ENCODE results near the gene ZNF14.
"Not testable (repeated sequence)": the region's sequence is repeated elsewhere in the genome, so short reads cannot be mapped to it uniquely, and the experiment has no call there.

ZNF14 gene

DNA sequence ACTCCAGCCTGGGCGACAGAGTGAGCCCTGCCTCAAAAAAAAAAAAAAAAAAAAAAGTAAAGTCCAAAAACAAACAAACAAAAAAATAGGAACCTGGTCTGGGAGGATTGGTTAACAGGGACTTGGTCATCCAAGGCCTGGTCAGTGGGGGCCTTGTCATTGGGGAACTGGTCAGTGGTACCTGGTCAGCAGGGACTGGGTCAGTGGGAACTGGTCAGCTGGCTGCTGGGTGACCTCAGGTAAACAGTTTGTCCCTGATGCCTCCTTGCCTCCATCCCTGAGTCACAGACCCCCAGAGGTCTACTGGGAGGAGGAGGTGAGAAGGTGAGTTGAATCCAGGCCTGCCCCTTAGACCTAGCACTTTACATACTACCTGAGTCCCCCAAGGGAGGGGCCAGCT, 5.7 kb upstream of the ZNF14 start:
- no peak for DNase-seq
- TF ChIP-seq POLR2A (IDR thresholded peaks at IDR 0.05; ENCODE audit: low read length) (no peak), GATA1 (IDR thresholded peaks at IDR 0.05; ENCODE audit: low read depth, low read length) (no peak)

DNA sequence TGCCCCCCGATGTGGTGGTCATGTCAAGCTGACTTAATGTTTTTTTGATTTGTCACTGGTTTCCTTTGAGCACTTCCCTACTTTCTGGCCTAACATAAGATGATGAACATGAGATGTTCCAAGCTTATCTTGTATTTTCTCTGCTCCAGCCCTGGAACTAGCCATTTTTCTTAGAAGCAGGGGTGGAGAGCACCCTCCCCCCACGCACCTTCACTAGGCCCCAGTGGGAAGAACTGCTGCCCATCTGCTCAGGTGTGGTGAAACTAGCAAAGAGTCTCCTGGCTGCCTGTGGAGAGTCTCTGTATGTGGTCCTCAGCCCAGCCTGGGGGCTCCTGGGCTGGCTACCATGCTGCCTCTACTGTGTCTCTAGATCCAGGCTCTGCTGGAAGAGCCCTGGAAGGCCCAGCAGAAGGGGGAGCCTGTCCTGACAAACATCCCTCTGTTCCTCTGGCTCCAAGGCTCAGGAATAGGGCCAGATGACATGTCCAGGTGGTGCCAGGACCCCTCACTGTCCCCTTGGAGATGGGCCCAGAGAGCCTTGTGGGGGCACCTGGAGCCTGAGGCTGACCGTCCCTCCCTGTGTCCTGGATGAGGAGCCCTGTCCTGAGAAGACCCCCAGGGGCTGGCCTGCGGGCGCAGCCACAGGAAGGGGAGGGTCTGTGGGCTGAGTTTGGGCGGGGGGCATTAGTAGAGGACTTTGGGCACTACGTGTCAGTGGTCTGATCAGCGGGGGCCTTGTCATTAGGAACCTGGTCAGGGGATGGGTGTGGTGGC, 4.8 kb upstream of the ZNF14 start:
- no peak for DNase-seq
- no peak for TF ChIP-seq POLR2A (IDR thresholded peaks at IDR 0.05; ENCODE audit: low read length)
- no peak for TF ChIP-seq GATA1 (IDR thresholded peaks at IDR 0.05; ENCODE audit: low read depth, low read length)

DNA sequence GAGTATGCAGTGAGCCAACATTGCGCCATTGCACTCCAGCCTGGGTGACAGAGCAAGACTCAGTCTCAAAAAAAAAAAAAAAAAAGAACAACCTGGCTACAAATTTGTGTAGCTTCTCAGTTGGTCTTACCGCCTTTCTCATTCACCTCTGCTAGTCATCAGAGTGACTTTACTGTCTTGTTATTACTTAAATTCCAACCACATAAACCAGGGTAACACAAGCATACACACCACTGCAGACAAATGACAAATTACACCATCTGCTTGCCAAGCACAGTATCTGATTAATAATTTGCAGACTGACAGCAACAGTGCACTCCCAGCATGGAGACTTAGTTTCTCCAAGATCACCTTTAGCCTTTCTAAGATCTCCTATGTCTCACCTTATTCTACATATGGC, 11.0 kb downstream of the ZNF14 start:
- TF ChIP-seq POLR2A (IDR thresholded peaks at IDR 0.05; ENCODE audit: low read length) = no peak
- TF ChIP-seq GATA1 (IDR thresholded peaks at IDR 0.05; ENCODE audit: low read depth, low read length) = no peak
- DNase-seq = no peak

DNA sequence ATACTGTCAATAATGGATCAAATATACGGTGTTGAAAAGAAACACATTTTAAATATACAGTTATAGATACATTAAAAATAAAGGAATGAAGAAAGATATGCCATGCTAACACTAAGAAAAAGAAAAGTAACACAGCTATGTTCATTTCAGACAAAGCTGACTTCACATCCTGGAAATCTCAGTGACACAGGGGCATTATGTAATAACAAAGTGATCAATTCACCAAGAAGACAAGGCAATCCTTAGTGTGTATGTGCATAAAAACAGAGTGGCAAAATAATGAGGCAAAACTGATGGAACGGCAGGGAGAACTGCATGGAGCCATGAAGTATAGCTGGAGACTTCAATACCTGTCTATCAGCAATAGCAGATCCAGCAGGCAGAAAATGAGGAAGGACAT, 13.1 kb downstream of the ZNF14 start:
- no peak for TF ChIP-seq GATA1 (IDR thresholded peaks at IDR 0.05; ENCODE audit: low read depth, low read length)
- TF ChIP-seq POLR2A (IDR thresholded peaks at IDR 0.05; ENCODE audit: low read length) = no peak
- no peak for DNase-seq

DNA sequence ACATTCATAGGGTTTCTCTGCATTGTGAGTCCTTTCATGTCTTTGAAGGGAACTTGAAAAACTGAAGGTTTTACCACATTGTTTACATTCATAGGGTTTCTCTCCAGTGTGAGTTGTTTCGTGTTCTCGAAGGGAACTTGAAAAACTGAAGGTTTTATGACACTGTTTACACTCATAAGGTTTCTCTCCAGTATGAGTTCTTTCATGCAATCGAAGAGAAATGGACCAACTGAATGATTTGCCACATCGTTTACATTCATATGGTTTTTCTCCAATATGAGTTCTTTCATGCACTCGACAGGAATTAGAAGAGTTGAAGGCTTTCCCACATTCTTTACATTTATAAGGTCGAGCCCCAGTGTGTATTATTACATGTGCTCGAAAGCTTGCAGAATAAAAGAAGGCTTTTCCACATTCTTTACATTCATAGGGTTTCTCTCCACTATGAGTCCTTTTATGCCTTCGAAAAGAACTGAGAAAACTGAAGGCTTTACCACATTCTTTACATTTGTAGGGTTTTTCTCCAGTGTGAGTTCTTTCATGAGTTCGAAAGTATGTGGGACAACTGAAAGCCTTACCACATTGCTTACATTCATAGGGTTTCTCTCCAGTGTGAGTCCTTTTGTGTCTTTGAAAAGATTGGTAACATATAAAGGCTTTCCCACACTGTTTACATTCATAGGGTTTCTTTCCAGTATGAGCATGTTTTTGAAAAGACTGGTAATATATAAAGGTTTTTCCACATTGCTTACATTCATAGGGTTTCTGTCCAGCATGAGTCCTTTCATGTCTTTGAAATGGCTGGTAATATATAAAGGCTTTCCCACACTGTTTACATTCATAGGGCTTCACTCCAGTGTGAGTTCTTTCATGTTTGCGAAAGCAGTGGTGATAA, 20.7 kb downstream of the ZNF14 start:
- no peak for DNase-seq
- TF ChIP-seq GATA1 (IDR thresholded peaks at IDR 0.05; ENCODE audit: low read depth, low read length) (no peak), POLR2A (IDR thresholded peaks at IDR 0.05; ENCODE audit: low read length) (no peak)

DNA sequence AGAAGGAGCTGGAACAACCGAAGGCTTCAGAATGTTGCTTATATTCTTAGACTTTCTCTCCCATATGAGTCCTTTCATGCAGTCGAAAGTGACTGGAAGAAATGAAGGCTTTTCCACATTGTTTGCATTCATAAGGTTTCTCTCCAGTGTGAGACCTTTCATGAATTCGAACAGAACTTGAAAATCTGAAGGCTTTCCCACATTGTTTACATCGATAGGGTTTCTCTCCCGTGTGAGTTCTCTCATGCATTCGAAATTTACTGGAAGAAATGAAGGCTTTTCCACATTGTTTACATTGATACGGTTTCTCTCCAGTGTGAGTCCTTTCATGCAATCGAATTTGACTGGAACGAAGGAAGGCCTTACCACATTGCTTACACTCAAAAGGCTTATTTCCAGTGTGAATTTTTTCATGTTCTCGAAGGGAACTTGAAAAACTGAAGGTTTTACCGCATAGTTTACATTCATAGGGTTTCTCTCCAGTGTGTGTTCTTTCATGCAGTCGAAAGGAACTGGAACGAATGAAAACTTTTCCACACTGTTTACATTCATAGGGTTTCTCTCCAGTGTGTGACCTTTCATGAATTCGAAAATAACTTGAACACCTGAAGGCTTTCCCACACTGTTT, 21.5 kb downstream of the ZNF14 start:
- peak in 1 of 2 experiments; percentile 4 for DNase-seq
- TF ChIP-seq GATA1 (IDR thresholded peaks at IDR 0.05; ENCODE audit: low read depth, low read length) (no peak), POLR2A (IDR thresholded peaks at IDR 0.05; ENCODE audit: low read length) (no peak)

DNA sequence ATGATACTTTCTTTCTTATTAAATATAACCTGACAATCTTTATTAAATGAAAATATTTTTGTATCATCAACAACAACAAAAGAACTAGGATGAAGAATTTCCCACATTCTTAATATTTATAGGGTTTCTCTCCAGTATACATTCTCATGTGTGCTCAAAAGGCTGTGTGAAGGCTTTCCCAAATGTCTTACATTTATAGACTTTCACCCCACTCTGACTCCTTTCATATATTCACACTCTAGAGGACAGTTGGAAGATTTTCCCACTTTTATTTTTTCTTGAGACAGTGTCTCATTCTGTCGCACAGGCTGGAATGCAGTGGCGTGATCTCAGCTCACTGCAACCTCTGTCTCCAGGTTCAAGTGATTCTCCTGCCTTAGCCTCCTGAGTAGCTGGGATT, 22.4 kb downstream of the ZNF14 start:
- no peak for DNase-seq
- TF ChIP-seq POLR2A (IDR thresholded peaks at IDR 0.05; ENCODE audit: low read length) (no peak), GATA1 (IDR thresholded peaks at IDR 0.05; ENCODE audit: low read depth, low read length) (no peak)

DNA sequence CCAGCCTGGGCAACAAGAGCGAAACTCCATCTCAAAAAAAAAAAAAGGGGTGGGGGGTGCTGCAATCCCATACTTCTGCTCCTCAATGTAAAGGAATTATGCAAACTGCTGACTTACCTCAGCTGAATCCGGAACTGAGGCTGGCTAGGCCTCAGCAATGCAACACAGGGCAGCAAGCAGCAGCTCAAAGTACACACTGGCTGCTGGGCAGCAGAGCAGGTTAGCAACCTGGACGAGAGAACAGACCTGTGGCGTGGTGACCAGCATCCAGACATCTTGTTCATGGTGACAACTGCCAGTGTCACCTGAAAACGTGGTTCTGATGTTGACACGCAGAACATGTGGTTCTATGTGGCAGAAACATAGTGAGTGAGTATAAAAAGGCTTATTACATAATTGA, 28.1 kb downstream of the ZNF14 start:
- no peak for DNase-seq
- TF ChIP-seq POLR2A (IDR thresholded peaks at IDR 0.05; ENCODE audit: low read length) (no peak), GATA1 (IDR thresholded peaks at IDR 0.05; ENCODE audit: low read depth, low read length) (no peak)

DNA sequence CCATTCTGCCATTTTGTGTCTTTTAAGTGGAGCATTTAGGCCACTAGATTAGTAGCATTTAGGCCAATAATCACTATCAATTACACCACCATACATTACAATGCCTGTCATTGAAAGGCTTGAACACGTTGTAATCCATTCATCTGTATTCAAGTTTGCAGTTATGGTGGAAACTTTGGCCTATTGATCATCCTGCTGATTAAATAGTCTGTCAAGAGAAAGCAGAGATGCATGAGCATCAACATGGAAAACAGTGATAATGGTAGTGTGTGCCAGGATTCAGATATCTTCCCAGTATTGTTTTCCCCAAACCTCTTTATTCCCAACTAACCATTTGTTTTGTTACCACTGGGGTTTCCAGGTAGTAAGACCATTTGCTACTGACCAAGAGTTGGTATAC, 32.4 kb downstream of the ZNF14 start:
- DNase-seq = not testable (repeated sequence)

DNA sequence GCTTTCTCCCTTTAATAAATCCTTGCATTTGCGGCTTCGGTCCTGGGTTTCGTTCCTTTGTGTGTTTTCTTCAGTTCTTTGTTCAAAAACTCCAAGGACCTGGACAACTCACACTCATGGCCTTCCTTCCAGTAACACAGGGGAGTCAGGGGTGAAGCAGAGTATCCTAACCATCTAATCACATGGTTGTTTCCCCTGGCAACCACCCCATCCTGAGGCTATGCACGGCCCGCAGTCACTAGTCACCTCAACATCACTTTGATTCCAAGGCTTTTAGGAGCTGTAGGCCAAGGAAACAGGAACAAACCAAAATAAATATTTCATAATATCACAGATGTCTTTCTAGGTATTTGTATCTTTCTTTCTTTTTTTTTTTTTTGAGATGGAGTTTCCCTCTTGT, 35.3 kb downstream of the ZNF14 start:
- DNase-seq = no peak
- TF ChIP-seq POLR2A (IDR thresholded peaks at IDR 0.05; ENCODE audit: low read length) (no peak), GATA1 (IDR thresholded peaks at IDR 0.05; ENCODE audit: low read depth, low read length) (no peak)

DNA sequence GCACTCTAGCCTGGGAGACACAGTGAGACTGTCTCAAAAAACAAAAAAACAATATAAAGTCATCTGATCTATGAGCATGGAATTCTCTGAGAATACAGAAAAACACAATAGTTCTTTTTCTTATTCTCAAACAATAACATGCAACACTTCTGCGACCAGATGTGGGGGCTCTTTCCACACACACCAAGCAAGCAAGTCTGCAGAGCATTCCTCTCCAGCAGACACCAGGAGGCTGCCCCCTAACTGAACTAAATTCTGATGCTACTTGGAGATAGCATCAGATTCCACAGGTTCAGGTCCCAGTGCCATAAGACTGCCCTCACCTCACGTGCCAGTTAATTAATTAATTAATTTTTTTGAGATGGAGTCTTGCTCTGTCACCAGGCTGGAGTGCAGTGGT, 36.5 kb downstream of the ZNF14 start:
- TF ChIP-seq POLR2A (IDR thresholded peaks at IDR 0.05; ENCODE audit: low read length) (no peak), GATA1 (IDR thresholded peaks at IDR 0.05; ENCODE audit: low read depth, low read length) (no peak)
- DNase-seq = no peak

DNA sequence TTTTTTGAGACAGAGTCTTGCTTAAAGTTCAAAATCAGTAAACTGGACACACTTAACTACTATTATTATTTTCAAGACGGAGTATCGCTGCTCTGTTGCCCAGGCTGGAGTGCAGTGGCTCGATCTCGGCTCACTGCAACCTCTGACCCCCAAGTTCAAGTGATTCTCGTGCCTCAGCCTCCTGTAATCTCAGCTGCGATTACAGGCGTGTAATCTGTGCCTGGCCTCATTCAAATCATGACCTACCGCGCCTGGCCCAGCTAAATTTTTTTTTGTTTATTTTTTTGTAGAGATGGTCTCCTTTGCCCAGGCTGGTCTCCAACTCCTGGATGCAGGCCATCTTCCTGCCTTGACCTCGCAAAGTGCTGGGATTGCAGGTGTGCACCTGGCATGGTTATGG, 41.2 kb downstream of the ZNF14 start:
- DNase-seq = no peak
- TF ChIP-seq POLR2A (IDR thresholded peaks at IDR 0.05; ENCODE audit: low read length) (no peak), GATA1 (IDR thresholded peaks at IDR 0.05; ENCODE audit: low read depth, low read length) (no peak)

DNA sequence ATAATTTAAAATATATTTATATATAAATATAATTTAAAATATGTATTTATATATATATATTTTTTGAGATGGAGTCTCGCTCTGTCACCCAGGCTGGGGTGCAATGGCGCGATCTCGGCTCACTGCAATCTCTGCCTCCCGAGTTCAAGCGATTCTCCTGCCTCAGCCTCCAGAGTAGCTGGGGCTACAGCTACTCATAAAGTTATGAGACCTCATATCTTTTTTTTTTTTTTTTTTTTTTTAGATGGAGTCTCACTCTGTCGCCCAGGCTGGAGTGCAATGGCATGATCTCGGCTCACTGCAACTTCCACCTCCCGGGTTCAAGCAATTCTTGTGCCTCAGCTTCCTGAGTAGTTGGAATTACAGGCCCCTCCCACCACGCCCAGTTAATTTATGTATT, 43.9 kb downstream of the ZNF14 start:
- peak in 1 of 2 experiments; percentile 41 for DNase-seq

DNA sequence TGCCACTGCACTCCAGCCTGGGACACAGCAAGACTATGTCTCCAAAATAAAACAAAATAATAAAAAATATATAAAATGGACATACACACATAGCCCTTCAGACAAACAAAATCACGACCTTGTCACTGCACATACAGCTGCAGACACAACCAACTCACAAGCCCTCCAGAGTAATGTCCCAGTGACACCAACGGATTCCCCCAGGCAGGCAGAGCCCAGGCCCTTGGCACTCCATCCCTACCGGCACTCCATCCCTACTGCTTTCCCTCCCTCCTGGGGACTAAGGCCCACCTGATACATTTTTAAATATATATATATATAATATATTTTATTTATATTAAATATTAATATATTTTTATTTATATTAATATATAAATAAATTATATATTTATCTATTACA, 45.8 kb downstream of the ZNF14 start:
- DNase-seq = peak; percentile 51 to 61
- TF ChIP-seq POLR2A (IDR thresholded peaks at IDR 0.05; ENCODE audit: low read length) (no peak), GATA1 (IDR thresholded peaks at IDR 0.05; ENCODE audit: low read depth, low read length) (no peak)

All from erythroblast (primary cell).